Measurements from ENCODE around the gene TDRD7.

- TF ChIP-seq EZH2 (IDR thresholded peaks at IDR 0.05; ENCODE audit: borderline replicate concordance) (no peak), CTCF (IDR thresholded peaks at IDR 0.05; ENCODE audit: poor library complexity) (no peak)
These were observed 21.0 kb upstream of the TDRD7 start for GRCh38 chr9:97390791-97391406.

All from hepatocyte (in vitro differentiated cells).